PC-3 (cell line): ENCODE measurements around the gene PROSER1.

Experiments used
- EZH2 ChIP-seq: fragments of 300-600 bp; sonication (generic); IDR thresholded peaks from one replicate; pipeline ENCODE4 v1.6.1; 2017; ENCODE audit warnings: antibody characterized with exemption, mild to moderate bottlenecking, low read length; ENCODE audit not compliant: unreplicated experiment
- EZH2phosphoT487 ChIP-seq: fragments of 300-600 bp; sonication (generic); IDR thresholded peaks from 2 replicates; pipeline ENCODE4 v1.6.1; 2018; ENCODE audit warnings: mild to moderate bottlenecking, antibody characterized with exemption, low read length, borderline replicate concordance
- TF ChIP-seq, protein P1 (sequence below): fragments of 300-600 bp; sonication (generic); conservative IDR thresholded peaks from 2 replicates; pipeline ENCODE4 v1.5.1; 2017; ENCODE audit warnings: antibody characterized with exemption, low read depth, mild to moderate bottlenecking, low read length

DNA sequence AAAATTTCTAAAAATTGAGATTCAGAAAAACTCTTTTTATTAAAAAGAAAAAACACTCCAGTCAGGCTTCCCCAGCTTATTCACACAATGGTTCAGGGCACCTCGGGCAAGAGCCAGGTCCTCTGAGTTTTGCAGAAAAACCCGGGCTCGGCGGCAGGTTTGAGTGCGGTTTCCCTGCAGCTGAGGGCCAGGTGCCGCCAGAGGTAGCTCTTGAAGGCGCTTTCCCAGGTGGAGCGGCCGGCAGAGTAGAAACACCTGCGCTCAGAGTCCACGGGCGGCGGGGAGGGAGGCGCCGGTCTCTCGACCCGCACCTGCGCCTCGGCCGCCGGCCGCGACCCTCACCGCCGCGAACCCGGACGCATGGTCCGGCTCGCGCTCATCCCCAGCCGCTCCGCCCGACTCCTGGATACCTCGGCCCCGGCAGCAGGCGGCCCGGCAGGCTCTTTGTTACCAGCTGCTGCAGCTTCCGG lies 444 bp downstream of the PROSER1 start:
- TF ChIP-seq, protein P1, sequence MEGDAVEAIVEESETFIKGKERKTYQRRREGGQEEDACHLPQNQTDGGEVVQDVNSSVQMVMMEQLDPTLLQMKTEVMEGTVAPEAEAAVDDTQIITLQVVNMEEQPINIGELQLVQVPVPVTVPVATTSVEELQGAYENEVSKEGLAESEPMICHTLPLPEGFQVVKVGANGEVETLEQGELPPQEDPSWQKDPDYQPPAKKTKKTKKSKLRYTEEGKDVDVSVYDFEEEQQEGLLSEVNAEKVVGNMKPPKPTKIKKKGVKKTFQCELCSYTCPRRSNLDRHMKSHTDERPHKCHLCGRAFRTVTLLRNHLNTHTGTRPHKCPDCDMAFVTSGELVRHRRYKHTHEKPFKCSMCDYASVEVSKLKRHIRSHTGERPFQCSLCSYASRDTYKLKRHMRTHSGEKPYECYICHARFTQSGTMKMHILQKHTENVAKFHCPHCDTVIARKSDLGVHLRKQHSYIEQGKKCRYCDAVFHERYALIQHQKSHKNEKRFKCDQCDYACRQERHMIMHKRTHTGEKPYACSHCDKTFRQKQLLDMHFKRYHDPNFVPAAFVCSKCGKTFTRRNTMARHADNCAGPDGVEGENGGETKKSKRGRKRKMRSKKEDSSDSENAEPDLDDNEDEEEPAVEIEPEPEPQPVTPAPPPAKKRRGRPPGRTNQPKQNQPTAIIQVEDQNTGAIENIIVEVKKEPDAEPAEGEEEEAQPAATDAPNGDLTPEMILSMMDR, result no peak
- no peak for TF ChIP-seq EZH2phosphoT487
- TF ChIP-seq EZH2, result no peak
